NCI-H128 (cell line): ENCODE measurements around the gene UBAP2.

Source experiments
- DNase-seq: peaks from one replicate; lab custom pipeline; 2025; ENCODE audit not compliant: unreplicated experiment; lab: John Stamatoyannopoulos, UW

Gene UBAP2

DNA sequence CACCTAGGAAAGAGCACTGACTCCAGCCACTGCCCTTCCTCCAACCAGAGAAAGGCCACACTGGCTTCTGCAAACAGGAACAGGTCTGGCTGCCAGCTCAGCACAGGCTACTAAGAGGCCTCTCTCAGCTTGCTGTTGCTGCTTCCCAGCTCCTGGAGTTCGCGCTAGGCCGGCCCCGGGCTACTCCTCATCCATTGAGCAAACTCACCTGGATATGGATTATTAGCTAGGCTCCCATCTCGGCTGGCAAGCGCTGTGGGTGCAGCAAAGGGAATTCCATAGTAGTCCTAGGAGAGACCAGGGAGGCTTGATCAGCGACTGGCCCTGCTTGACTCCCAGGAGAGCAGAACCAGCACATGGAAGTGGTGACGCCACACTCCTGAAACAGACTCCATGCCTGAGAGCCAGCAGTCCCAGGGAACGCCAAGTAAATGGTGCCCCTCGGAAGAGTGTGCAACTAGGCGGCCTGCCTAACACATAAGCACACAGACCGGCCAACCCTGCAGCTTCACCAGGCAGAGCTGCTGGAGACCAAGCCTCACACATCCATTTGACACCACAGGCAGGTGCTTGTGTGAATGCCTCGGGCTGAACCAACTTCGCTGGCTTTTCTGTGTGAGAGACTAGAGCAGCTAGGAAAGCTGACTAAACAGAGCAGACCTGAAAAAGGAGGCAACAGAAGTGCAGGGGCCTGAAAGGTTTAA, 124.5 kb downstream of the UBAP2 start:
- DNase-seq = no peak

- no peak for DNase-seq
Measured at GRCh38 chr9:33923079-33923478, 125.6 kb downstream of the UBAP2 start.

- DNase-seq = no peak
Measured at GRCh38 chr9:33921967-33922895, 126.5 kb downstream of the UBAP2 start.

DNA sequence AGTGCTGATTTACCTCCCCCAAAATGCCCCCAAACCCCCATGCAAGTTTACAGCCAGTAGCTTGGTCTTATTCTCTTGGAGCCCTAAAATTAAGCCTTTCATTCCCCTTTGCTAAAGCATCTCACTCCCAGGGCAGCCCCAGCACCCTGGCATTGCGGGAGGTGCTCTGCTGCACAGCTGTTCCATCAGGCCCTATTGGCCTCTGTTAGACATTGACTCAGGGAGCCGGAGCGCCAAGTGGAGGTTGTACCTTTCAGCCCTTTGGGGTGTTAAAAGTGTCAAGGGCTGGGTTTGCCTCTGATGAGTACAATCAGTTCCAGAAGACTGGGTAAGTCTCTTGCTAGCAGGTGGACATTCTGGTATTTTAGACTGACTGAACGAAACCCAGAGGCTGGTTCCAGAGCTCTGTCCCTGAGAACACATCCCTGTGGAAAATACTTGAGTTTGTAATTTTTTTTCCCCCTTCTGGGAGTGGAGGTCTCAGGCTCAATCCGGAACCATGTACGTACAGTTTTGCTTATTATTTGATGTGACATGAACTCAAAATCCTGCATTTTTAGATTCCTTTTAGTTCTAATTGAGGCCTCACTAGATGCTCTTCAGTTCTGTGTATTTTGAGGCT, 129.3 kb downstream of the UBAP2 start:
- DNase-seq = no peak

GRCh38 chr9:33917036-33917435, 131.7 kb downstream of the UBAP2 start:
- no peak for DNase-seq

- DNase-seq = no peak
Measured at GRCh38 chr9:33914887-33915628, 133.6 kb downstream of the UBAP2 start.

- no peak for DNase-seq
Measured at GRCh38 chr9:33913541-33913940, 135.1 kb downstream of the UBAP2 start.

DNA sequence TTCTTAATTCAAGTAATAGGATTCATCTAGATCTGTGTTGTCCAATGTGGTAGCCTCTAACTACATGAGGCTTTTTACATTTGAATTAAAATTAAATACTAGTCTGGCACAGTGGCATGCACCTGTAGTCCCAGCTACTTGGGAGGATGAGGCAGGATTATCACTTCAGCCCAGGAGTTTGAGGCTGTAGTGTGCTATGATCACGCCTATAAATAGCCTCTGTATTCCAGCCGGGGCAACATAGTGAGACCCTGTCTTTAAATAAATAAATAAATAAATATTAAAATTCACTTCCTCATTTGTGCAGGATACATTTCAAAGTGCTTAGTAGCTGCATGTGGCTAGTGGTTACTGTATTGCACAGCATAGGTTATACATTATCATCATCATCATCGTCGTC, 139.9 kb downstream of the UBAP2 start:
- no peak for DNase-seq

- no peak for DNase-seq
Measured at GRCh38 chr9:33908114-33908513, 140.6 kb downstream of the UBAP2 start.

GRCh38 chr9:33907347-33907746, 141.3 kb downstream of the UBAP2 start:
- DNase-seq = no peak

GRCh38 chr9:33906769-33907168, 141.9 kb downstream of the UBAP2 start:
- no peak for DNase-seq

- DNase-seq = no peak
Measured at GRCh38 chr9:33905137-33905536, 143.6 kb downstream of the UBAP2 start.

GRCh38 chr9:33903157-33903780, 145.4 kb downstream of the UBAP2 start:
- no peak for DNase-seq

GRCh38 chr9:33894316-33894715, 154.4 kb downstream of the UBAP2 start:
- no peak for DNase-seq

- no peak for DNase-seq
Measured at GRCh38 chr9:33893861-33894260, 154.8 kb downstream of the UBAP2 start.

DNA sequence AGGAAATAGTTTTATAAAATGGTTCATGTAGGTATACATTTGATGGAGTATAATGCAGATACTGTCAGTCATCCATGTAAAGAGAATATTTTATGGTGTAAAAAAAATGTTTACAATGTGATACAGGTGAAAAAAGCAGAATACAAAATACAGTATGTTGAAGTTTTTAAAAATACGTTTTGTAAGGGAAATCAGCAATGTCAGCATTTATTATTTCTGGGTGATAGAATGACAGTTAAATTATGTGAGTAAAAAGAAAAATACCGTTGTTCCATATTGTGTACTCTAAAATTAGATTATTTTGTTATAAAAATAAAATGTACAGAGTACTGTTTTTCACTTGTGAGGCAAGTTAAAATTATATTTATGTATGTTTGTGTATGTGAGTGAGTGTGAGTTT, 162.7 kb downstream of the UBAP2 start:
- DNase-seq = no peak

DNA sequence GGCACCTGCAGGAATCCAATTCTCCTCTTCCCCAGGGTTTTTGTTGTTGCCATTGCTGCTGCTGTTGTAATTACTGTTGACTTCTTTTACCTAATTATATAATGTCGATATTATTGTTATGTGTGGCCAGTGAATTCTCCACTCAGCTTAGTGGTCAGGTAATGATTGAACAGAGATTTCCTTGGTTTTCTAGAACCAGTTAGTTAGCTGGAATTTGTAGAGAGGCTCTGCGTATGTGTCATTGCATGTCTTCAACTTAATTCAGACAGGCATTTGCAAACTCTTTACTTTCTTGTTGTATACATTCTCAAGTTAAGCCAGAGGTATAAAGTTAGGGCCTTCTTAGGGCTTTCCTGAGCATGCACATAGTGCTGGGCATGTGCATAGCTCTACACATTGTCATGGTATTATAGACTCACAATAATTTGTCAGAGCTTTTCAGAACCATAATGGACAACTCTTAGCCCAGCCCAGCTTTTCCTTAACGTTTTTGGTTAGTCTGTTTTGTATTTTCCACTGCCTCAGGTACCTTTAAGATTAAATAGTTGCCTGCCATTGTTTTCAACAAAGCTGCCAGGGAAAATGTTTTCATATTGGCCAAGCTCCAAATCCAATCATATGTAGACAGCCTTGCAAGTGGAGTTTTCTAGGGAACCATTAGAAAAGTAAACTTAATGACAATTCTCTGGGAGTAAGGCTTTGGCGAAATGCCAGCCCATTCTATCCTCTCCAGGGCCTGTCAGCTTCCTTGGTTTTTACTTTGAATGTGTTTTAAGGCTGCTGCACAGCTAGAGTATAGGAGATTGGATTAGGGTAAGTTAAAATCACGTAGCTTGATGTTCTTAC, 163.6 kb downstream of the UBAP2 start:
- peak; percentile 78 for DNase-seq

- DNase-seq = no peak
Measured at GRCh38 chr9:33881635-33882034, 167.1 kb downstream of the UBAP2 start.

GRCh38 chr9:33880211-33881089, 168.2 kb downstream of the UBAP2 start:
- no peak for DNase-seq
